GM12873 (cell line): ENCODE results near the gene LLGL1.

Experiments used
- CTCF ChIP-seq: IDR thresholded peaks from 2 replicates; pipeline ENCODE4 v1.5.1; 2012; ENCODE audit warnings: low read depth, mild to moderate bottlenecking, moderate library complexity, low read length, control low read depth; ENCODE audit not compliant: insufficient read depth; ENCODE audit errors: missing control alignments

Gene LLGL1

DNA sequence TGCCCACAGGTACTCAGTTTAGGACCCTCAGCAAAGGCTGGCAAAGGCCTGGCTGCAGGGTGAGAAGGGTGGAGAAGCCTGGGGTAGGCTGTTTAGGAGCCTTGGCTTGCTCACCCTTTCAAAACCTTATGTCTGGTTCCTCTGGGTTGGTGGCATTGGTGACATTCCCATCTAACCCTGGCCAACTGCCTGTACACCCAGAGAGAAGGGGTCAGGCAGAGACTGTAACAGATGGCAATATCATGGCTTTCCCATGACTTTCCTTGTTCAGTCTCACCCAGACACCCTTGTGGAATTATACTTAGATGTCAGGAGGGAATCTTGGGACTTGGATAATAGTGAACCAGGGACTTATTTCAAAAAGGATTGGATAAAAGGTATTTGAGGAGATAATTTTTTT, 18.5 kb upstream of the LLGL1 start:
- no peak for TF ChIP-seq CTCF

GRCh38 chr17:18208092-18208491, 17.3 kb upstream of the LLGL1 start:
- TF ChIP-seq CTCF = no peak

DNA sequence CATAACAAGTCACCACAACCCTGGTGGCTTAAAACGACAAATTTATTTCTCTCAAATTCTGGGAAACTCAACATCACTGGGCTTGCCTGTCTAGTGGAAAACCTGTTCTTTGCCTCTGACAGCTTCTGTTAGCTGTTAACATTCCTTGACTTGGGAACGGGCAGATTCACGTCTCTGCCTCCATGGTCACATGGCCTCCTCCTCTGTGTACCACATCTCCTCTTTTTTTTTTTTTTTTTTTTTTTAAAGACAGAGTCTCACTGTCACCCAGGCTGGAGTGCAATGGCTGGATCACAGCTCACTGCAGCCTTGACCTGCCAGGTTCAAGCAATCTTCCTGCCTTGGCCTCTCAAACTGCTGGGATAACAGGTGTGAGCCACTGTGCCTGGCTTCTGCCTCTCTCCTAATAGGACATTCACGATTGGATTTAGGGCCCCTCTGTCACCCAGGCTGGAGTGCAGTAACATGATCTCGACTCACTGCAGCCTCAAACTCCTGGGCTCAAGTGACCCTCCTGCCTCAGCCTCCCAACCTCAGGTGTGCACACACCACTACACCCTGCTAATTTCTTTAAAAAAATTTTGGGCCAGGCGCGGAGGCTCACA, 11.7 kb upstream of the LLGL1 start:
- no peak for TF ChIP-seq CTCF

DNA sequence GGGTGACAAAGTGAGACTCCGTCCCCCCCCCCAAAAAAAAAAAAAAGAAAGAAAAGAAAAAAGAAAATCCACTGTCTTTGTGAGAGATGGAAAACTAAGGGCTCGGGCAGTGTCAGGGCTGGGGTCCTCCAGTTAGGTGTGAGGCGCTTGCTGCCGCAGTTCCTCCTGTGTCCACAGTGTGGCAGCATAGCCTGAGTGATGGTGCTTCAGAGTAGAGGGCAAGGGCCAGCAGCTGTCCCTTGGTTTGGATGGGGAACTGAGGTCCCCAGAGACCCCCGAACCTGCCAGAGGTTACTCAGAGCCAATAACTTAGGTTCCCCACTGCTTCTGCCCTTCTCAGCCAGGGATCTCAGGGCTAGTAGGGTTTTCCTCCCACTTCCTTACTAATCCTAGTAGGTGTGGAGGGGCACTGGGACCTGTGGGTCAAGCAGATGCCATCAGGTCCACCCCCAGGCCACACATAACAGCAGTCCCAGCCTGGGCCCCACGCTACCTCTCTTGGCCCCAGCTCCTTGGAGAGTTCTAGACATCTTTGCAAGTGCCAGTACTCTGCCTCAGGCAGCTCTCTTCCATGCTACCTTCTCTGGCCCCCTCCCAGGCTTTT, 7.9 kb upstream of the LLGL1 start:
- peak; percentile 98 for TF ChIP-seq CTCF

DNA sequence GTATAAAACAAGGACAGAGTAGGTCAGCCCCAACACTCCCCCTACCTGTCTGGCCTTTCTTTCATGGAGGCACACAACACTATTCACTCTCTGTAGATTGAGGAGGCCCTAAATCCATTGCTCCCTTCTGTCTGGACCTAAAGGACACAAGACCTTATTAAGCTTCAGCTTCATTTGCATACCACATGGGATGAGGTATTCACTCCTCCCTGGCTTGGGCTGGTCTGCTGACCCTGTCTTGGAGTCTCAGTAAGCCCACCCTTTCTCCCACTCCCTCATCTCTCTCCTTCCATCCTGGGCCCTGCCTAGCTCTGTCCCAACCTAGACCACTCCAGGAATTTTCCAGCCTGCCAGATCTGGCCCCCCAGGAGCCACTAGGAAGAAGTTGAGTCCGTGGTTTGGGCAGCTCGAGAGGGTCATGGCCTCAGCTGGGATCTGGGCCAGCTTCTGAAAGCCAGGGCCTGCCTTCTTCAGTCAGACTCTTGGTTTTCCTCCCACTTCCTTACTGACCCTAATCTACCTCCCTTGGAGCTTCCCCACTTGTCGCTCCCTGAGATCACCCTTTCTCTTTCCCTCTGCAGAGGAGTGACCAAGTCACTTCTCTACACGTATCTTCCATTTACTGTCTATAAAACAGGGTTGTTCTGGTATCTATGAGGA, 6.5 kb upstream of the LLGL1 start:
- no peak for TF ChIP-seq CTCF

DNA sequence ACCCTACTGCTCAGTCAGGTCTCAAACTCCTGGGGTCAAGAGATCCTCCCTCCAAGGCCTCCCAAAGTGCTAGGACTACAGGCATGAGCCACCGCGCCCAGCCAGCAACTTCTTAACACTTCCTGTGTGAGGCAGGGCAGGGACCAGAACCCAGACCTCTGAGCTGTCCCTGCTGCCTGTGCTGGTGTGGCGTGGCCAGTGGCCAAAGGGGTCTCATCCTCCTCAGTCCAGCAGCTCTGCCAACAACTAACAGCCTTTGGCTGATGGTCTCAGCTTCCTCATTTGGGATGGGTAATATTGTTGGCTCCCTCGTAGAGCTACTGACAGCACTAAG, 1.4 kb upstream of the LLGL1 start:
- TF ChIP-seq CTCF = no peak

- no peak for TF ChIP-seq CTCF
Observed at GRCh38 chr17:18224387-18225120, 881 bp upstream of the LLGL1 start.
